NCI-H460 (cell line): Measurements from ENCODE around the gene AKR1C2. TPM values are rescaled to one million over a fixed set of nuclear protein-coding genes. Genes with fewer than 3 reads are reported as not detected.
"Not testable (repeated sequence)": the region's sequence is repeated elsewhere in the genome, so short reads cannot be mapped to it uniquely, and the experiment has no call there.

Experiments used
- DNase-seq: peaks from one replicate; pipeline ENCODE4 v3.0.0-alpha.2; 2016; ENCODE audit warnings: low read depth; ENCODE audit errors: extremely low read depth
- total RNA-seq: library from RNA; depleted of rRNA; stranded (reverse); fragments of >200 nt; shearing (Covaris generic); gene quantifications from 2 replicates; pipeline ENCODE4 v1.2.3, GENCODE V29; 2014

The AKR1C2 gene
- total RNA-seq, 1 experiment from 2014 or later: 823 TPM

- peak; percentile 80 for DNase-seq
Measured at GRCh38 chr10:4962876-4963814, 40.5 kb downstream of the AKR1C2 start, which contains the start of gene AKR1C1. Gene AKR1C1, plus strand, starts transcription at chr10:4963415. Its CDS starts 30 bp downstream, at chr10:4963445.

DNA sequence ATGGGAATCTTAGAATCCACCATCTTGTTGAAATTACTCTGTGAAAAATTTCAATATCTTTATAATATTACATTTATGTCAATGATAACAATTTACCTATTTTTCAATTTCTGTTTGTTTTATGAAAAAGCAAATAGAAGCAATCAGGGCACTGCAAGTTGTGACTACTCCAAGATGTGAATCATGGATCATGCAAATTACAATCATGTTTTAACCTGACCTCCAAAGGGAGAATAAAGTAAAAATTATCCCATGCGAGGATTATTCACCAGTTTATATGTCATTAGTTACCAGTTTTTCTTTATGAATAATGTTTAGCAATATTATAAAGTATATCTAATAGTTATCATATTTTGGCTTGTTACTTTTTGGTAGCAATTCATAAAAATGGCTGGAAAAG is 41.3 kb downstream of the AKR1C2 start:
- not testable (repeated sequence) for DNase-seq

GRCh38 chr10:4961558-4961957 is 42.1 kb downstream of the AKR1C2 start:
- not testable (repeated sequence) for DNase-seq

DNA sequence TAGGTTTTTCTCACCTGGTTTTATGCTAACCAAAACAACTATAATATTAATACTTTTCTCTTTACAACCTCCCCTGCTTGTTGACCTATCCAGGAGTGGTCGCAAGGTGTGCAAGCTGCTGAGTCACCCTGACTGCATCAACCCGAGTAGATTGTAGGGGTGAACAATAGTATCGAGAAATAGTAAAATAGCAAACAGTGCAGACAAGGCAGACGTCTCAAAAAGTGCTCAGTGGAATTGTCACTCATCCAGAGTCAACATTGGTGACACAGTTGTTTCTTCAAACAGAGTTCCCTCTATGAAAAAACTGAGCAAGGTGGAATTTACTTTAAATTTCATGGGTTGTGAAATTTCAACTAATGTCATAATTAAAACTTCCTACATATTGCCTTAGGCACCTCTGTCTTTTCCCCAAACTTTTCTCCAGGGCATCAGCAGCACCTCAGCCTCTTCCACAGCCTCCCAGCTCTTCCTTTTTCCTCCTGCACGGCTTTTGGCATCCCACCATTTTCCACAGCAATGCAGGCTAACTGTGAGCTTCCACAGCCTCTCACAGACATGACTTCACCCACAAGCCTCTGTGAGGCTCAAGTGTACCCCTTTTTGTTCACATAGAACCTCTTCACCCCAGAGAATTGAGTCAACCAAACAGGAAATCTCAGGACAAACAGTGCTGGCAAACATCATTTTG is 46.6 kb downstream of the AKR1C2 start:
- not testable (repeated sequence) for DNase-seq

DNA sequence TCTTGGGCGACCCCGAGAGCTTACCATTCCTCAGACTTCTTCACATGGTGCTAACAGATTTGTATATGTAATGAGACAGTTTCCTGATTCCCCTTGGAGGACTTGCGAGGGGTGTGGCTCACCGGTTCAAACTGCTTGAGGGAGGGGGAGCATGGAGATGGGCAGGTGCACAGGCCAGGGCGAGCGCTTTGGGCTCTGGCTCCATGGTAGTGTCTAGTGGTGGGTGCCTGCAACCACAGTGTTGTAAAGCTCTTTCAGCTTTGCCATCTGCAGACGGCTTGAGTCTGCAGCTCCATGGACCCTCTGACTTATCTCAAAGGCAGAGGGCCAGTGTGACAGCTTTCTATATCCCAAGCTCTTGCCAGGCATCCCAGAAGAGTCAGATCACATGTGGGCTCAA is 47.6 kb downstream of the AKR1C2 start:
- not testable (repeated sequence) for DNase-seq

- DNase-seq: no peak
Measured at GRCh38 chr10:4953405-4953804, 50.3 kb downstream of the AKR1C2 start.

GRCh38 chr10:4951512-4952162 is 52.0 kb downstream of the AKR1C2 start:
- DNase-seq: not testable (repeated sequence)

DNA sequence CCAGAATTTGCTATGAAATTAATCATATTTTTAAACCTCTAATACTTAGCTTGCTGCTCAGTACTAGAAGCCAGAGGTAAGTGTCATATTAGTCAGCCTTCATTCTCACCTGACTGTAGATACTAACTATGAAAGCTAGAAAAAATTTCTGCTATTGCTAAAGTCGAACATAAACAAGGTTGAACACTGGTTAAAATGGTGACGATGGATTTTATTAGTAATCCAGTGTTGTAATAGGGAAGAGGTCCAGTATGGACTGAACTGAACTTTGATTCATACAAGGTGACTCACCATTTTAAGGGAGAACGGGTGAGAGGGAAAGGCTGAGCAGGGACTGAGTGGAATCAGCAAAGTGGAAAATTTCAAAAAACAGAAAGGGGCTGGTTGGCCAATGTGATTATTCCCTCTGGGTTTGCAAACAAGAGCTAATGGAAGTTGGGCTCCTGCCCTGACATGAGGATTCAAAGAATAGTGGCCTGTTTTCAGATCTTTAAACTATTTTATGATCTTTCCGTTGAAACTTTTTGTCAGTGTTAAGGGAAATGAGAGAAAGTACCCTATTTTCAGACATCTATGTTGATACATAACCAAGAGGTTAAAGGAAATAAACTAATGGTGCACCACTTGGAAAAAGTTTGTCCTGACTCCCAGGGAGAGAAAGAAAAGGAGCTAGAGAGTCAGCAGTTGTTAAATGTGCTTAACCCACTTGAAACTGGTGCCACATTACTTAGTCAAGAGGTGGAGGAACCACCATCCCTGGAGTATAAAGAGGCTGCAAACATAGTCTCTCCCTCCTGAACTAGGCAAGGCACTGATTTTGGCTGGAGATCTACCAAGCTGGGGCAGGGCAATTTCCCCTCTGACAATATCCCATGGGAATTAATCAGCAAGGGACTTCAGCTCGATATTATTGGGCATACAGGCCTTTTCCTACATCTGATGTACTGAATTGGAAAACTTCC is 55.7 kb downstream of the AKR1C2 start:
- peak; percentile 79 for DNase-seq

DNA sequence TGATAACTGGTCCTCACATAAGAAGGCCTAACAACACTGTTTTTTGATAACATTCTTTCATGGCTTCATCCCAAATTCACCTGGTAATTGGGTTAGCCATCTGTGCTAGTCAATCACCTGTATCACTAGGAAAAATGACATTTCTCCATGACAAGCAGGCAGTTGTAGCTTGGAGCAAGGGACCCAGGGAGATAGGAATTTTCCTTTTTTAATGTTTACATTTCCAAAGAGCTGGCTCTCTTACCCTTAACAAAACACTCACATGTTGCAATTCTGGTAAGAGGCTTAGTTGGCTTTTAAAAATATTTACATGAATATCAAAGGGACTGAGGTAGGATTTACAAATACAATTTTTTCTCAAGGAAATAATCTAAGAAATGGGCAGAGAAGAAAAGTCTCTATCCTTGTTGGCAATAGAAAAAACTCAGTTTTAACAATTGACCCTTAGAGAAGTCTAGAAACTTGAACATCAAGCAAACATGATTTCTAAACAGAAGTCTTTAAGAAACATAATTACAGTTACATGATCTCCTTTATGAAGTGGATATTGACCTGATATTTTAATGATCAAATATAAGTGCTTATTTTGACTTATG is 56.5 kb downstream of the AKR1C2 start:
- no peak for DNase-seq

DNA sequence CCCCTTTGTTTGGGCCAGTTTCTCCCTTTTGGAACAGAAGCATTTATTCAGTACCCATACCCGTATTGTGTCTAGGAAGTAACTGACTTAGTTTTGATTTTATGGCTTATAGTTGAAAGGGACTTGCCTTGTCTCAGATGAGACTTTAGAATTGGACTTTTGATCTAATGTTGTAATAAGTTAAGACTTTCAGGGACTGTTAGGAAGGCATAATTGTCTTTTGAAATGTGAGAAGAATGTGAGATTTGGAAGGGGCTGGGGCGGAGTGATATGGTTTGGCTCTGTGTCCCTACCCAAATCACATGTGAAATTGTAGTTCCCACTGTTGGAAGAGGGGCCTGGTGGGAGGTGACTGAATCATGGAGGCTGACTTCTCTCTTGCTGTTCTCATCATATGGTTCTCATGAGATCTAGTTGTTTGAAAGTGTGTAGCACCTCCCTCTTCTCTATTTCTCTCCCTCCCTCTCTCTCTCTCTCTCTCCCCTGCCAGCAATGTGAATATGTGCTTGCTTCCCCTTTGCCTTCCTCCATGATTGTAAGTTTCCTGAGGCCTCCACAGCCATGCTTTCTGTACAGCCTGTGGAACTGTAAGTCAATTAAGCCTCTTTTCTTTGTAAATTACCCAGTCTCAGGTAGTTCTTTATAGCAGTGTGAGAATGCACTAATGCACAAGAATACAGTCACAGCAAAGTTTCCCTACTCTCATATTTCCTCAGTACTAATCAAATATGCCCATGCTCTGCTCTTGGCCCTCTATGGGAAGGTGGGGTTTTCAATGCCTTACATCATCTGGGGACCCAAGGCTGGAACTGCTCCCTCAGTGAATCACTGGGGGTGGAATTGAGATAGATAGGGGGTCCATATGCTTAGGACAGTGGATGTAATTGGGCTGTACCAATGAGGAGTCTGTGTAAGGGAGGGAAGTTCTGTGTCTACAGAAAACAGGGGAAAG is 57.6 kb downstream of the AKR1C2 start:
- DNase-seq: no peak

DNA sequence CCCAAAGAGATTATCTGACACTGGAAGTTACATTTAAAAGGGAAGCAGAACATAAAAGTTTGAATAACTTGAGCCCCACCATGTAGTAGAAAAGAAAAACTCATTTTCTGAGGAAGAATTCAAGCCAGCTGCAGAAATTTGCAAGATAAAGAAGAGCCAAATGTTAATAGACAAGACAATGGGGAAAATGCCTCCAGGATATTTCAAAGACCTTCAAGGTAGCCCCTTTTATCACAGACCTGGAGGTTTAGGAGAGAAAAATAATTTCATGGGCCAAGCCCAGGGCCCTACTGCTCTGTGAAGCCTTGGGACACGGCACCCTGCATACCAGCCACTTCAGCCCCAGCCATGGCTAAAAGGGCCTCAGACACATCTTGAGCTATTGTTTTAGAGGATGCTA is 58.8 kb downstream of the AKR1C2 start:
- no peak for DNase-seq

DNA sequence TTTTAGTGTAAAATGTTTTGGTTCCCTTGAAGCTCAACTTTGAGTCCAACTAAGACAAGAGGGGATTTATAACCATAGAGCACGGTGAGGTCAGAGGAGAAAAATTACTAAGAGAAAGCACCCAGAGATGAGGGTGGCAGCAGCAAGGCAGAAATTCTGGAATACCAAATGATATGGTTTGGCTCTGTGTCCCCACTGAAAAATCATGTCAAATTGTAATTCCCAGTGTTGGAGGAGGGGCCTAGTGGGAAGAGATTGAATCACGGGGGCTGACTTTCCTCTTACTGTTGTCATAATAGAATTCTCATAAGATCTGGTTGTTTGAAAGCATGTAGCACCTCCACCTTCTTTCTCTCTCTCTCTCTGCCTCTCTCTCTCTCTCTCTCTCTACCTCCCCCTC is 59.8 kb downstream of the AKR1C2 start:
- DNase-seq: no peak

GRCh38 chr10:4943416-4943815 is 60.2 kb downstream of the AKR1C2 start:
- DNase-seq: not testable (repeated sequence)

- DNase-seq: not testable (repeated sequence)
Measured at GRCh38 chr10:4942931-4943330, 60.7 kb downstream of the AKR1C2 start.

DNA sequence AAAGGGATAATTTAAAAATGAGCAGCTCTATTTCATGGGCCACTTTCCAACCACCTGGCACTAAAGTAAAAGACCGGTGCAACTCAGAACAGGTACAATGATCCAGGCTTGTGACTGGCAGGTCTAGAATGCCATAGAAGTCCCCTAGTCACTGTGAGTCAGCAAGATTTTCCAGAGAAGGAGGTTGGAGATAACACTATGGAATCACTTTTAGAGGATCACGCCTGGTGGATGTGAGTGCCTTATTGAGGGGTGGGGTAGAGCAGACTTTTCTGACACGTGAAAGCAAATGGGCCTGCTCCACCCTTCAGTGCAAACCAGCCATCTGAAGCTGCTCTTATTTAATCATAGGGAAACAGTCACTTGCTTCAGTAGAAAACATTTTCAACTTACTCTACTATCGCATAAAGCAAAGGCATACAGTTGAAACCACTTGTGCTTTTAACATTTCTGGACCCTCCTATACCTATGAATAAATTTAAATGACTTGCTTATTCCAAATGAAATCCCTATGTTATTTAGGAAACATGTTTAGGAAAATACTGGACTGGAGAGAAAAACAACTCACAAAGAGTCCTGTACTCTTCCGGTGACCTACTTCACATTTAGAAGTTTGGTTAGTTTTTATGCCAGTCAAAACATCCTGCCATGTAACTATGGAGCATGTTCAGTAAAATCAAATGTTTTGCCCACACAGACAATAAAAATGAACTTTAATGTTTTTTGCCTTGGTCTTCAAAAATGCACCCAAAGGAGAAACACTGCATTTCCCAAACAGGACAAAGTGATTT is 61.9 kb downstream of the AKR1C2 start:
- DNase-seq: peak; percentile 96

DNA sequence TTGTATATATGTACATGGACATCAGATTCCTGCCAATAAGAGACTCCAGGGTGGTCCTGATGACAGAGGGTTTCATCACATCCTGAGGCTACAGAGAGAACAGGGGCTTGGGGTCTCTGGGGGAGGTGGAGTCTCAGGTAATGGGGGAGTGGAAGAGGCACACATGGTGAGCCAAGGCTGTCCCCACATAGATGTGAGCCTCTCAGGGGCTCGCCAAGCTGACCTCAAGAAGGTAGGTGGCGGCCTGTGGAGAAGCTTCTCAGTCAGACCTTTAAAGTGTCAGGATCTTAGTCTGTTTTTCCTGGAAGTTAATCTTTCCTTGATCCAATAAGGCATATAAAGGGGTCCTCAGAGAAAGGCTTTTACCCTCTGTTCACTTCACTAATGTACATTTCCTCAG is 62.7 kb downstream of the AKR1C2 start:
- DNase-seq: not testable (repeated sequence)

DNA sequence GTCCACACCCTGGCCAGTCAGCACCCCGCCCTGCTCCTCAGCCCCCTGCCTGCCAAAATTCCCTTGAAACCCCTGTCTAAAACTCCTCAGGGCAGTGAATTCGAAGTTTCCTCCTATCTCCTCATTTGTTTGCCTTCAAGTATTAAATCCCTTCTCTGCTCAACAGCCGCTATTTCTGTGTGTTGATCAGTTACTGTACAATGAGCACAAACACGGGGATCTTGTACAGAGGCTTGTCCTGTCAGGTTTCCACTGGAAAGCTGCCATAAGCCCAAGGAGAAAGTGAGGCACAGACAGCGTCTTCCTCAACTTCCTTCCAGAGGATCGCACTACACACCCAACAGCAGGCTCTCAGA is 63.6 kb downstream of the AKR1C2 start:
- DNase-seq: not testable (repeated sequence)
